Pancreas (tissue), 10 donors: ENCODE results near the gene ADGRA1. TPM values are rescaled to one million over a fixed set of nuclear protein-coding genes. Genes with fewer than 3 reads are reported as not detected.

Experiments used
- ATAC-seq, 4 donors: fragments of 200-7000 bp; cut with Tn5 transposase; one replicate each; pipeline versions ENCODE4 v1.8.0 to v1.9.1; 2020; ENCODE audit warnings: mild to moderate bottlenecking in 4 of 4, moderate library complexity in 4 of 4
- DNase-seq, 6 donors: peaks; one replicate each; pipeline ENCODE4 v3.0.0-alpha.2; 2020
- FAIRE-seq: peaks from 2 replicates; lab custom pipeline; 2012; peaks lifted over from hg19 to GRCh38; lab: Jason Lieb, UNC
- H3K27ac ChIP-seq, 4 donors: fragments of 200-600 bp; sonication (generic); 1 replicate in 3 of 4; 2 replicates in 1 of 4; pipeline versions ENCODE4 v1.5.0 to v1.8.0; 2020
- H3K27me3 ChIP-seq, 4 donors: fragments of 200-600 bp; one replicate each; pipeline ENCODE4 v1.8.0; 2021
- H3K36me3 ChIP-seq, 3 donors: fragments of 200-600 bp; sonication (generic) in 1 of 3; one replicate each; pipeline versions ENCODE4 v1.5.0 to v1.8.0; 2020 to 2021
- H3K4me1 ChIP-seq, 3 donors: fragments of 200-600 bp; one replicate each; pipeline ENCODE4 v1.8.0; 2021
- H3K4me3 ChIP-seq, 4 donors: fragments of 200-600 bp; sonication (generic) in 2 of 4; one replicate each; pipeline versions ENCODE4 v1.5.0 to v1.8.0; 2020 to 2021
- H3K9me3 ChIP-seq, 4 donors: fragments of 200-600 bp; one replicate each; pipeline ENCODE4 v1.8.0; 2021
- WGBS, 2 donors: extraction: QIAGEN DNeasy Blood & Tissue Kit; methylation state at CpG; one replicate each; pipeline ENCODE4 v1.1.7; 2013; 5-methylcytosine and 5-hydroxymethylcytosine counted together
- intact Hi-C, 3 donors: fragments of 100-400 bp; cut with DNase I; formaldehyde crosslinking; loops; one replicate each; pipeline versions ENCODE4 v1.11.1 to v1.14.2; 2022
- polyA plus RNA-seq, 2 donors: library from polyadenylated mRNA; stranded (reverse); fragments of 200-250 nt; gene quantifications; one replicate each; pipeline ENCODE4 v1.2.3, GENCODE V29; 2013
- total RNA-seq, 6 donors: library from RNA; stranded (reverse); fragmentation: NEBNext Ultra II Directional in 4 of 6; extraction: Animal tissue kit (Norgen Biotek cat#: 25700) in 4 of 6; gene quantifications; one replicate each; pipeline versions ENCODE4 v1.2.1 to v1.2.4, GENCODE V29; 2021 to 2023
- TF ChIP-seq, protein P1 (sequence below), 4 donors: fragments of 200-600 bp; sonication (generic) in 3 of 4; IDR thresholded peaks; one replicate each; pipeline versions ENCODE4 v1.5.0 to v1.8.0; 2021; ENCODE audit warnings: antibody characterized with exemption in 4 of 4
- donor health status: healthy with polysubstance abuse.
- donor health status: DM: no; HTN: no; CAD: no; lungs with moderate emphysema.
- donor health status: DM: no; HTN: no; CAD: no.
- donor health status: control.
- donor health status: control.
- donor health status: Bipolar disorder and iron deficiency.
- donor health status: DM: yes; HTN: yes; CAD: no.
- donor health status: DM: no; HTN: no; CAD: no.
- donor health status: DM: no; HTN: no; CAD: no.
- donor health status: DM: yes; HTN: yes; CAD: no.

ADGRA1 gene
- total and polyA plus RNA-seq, 8 donors: 0.03 to 0.85 (median 0.12) TPM; not detected in 1

DNA sequence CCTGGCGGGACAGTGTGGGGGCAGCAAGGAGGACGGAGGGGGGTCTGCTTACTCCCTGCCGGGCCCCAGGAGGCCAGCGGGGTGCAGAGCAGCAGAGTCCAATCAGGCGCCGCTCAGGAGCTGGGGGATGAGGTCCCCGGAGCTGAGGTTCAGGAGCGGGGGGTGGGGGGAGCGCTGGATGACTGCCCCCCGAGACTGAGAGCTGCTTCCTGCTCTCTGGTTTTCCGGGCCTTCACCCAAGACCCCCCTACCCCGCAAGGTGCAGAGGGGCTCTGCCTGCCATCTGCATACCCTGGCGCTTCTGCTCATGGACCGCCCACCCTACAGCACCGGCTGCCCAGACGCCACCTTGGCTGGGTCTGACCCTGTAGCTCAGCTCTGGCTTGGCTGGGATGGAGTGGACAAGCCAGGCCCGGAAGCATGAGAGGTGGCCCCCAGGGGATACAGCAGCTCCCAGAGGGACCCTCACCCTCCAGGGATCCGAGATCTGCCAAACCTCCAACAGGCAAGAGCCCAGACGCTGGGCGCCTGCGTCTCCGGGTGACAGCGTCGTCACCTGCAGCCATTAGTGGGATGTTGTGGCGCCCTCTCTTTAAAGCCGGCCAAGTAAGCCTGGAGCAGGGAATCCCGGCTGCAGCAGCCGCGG, 73.2 kb downstream of the ADGRA1 start:
- DNase-seq (no peak), ATAC-seq (no peak), FAIRE-seq (no peak)
- Histone ChIP-seq H3K27ac (no peak overlapping the region), H3K27me3 (peaks cover 0 to 4% (median 0%) of the 10 kb centered on the region in 4 donors), H3K4me3 (peak overlapping the region in 2 of 4 donors; percentile 31 to 49), H3K4me1 (peaks cover 0 to 8% (median 3%) of the 10 kb centered on the region in 3 donors), H3K36me3 (no peaks in the 10 kb centered on the region), H3K9me3 (no peaks in the 10 kb centered on the region)
- TF ChIP-seq, protein P1, sequence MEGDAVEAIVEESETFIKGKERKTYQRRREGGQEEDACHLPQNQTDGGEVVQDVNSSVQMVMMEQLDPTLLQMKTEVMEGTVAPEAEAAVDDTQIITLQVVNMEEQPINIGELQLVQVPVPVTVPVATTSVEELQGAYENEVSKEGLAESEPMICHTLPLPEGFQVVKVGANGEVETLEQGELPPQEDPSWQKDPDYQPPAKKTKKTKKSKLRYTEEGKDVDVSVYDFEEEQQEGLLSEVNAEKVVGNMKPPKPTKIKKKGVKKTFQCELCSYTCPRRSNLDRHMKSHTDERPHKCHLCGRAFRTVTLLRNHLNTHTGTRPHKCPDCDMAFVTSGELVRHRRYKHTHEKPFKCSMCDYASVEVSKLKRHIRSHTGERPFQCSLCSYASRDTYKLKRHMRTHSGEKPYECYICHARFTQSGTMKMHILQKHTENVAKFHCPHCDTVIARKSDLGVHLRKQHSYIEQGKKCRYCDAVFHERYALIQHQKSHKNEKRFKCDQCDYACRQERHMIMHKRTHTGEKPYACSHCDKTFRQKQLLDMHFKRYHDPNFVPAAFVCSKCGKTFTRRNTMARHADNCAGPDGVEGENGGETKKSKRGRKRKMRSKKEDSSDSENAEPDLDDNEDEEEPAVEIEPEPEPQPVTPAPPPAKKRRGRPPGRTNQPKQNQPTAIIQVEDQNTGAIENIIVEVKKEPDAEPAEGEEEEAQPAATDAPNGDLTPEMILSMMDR (IDR thresholded peaks at IDR 0.05): no peak
- 4 to 5% methylated on average over 25 to 29 of the region's 29 CpGs for WGBS, 2 donors
- intact Hi-C loops: no loop called here

DNA sequence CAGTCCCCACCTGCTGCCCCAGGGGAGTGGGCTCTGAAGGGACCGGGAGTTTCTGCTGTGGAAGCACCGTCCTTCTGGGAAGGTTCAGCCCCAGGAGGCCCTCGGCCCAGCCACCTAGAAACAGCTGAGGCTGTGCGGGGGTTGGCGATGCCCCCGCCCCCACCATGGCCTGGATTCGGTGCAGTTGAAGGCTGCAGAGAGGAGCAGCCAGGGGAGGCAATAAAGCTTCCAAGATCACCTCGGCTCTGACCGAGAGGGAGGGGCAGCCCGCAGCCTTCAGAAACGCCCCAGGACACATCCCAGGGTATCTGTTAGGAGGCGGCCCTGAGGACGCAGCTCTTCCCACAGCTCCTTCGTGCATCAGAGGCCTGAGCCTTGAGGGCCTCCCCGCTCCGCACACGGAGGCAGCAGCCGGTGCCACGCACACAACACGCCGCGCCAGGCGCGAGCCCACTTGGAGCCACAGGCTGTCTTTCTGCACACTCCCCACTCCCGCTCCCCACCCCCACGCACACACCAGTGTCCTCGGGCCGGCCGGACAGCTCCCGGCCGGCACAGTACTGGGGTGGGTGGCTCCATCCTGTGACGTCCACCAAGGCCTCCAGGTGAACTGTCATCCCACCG, 73.9 kb downstream of the ADGRA1 start:
- TF ChIP-seq, protein P1 (IDR thresholded peaks at IDR 0.05): no peak
- DNase-seq (no peak), ATAC-seq (no peak), FAIRE-seq (no peak)
- Histone ChIP-seq H3K9me3 (no peaks in the 10 kb centered on the region), H3K27me3 (peaks cover 0 to 4% (median 0%) of the 10 kb centered on the region in 4 donors), H3K36me3 (no peaks in the 10 kb centered on the region), H3K4me1 (peaks cover 0 to 8% (median 3%) of the 10 kb centered on the region in 3 donors), H3K4me3 (no peak overlapping the region), H3K27ac (no peak overlapping the region)
- intact Hi-C loops: no loop called here
- 31 to 38% methylated on average over 31 to 33 of the region's 33 CpGs for WGBS, 2 donors

GRCh38 chr10:133162178-133162909, 74.6 kb downstream of the ADGRA1 start:
- H3K27ac ChIP-seq: no peak overlapping the region
- H3K9me3 ChIP-seq: no peaks in the 10 kb centered on the region
- TF ChIP-seq, protein P1 (IDR thresholded peaks at IDR 0.05): no peak
- FAIRE-seq (no peak), ATAC-seq (no peak), DNase-seq (no peak)
- intact Hi-C loops: no loop called here
- peaks cover 0 to 4% (median 0%) of the 10 kb centered on the region in 4 donors for H3K27me3 ChIP-seq
- no peak overlapping the region for H3K4me3 ChIP-seq
- no peaks in the 10 kb centered on the region for H3K36me3 ChIP-seq
- peaks cover 0 to 8% (median 3%) of the 10 kb centered on the region in 3 donors for H3K4me1 ChIP-seq
- 65 to 76% methylated on average over 22 of the region's 22 CpGs for WGBS, 2 donors

DNA sequence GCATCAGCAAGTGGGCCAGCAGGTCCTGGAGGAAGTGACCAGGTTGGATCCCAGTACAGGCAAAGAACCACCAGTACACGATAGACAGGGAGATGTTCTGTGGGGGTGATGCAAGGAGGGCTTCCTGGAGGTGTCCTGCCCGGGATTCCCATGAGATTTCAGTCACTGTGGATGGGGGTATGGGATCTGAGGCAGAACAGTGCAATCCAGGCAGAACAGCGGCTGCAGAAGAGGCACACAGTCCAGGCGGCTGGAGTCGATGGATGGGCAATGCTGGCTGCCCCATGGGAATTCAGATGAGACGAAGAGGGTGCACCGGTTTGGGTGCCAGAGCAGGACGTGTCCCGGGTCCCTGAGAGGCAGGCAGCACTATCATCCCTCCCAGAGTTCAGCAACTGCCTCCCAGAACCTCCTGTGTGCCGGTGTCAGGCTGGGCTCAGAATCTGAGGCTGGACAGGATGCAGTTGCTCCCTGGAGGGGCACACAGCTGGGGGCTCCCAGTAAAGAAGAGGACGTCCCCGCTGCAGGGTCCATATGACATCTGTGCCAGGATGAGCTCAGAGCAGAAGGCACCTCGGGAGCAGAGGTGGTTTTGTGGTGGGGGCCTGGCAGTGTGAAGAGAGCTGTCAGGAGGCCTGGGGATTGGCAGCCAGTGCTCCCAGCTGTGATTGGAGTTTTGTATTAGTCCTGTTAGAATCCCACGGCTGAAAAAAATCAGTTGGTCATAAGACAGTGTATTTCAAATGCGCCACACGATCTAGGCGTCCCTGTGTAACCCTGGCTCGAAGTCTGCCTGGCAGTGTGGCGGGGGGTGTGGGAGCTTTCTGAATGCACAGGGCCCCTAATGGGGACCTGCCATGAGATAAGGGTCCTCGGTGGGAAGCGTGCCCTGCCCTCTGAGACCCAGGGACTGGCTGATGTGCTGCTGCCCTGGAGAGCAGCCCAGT, 75.5 kb downstream of the ADGRA1 start:
- DNase-seq: no peak

More for the DNA sequence above, 75.5 kb downstream of the ADGRA1 start:
- Histone ChIP-seq H3K4me3 (no peak overlapping the region), H3K27me3 (peaks cover 0 to 4% (median 0%) of the 10 kb centered on the region in 4 donors), H3K36me3 (no peaks in the 10 kb centered on the region), H3K27ac (no peak overlapping the region), H3K4me1 (peaks cover 0 to 8% (median 3%) of the 10 kb centered on the region in 3 donors), H3K9me3 (no peaks in the 10 kb centered on the region)
- intact Hi-C loops: no loop called here
- WGBS, 2 donors: 63 to 66% methylated on average over 21 of the region's 21 CpGs
- FAIRE-seq (no peak), ATAC-seq (no peak)
- TF ChIP-seq, protein P1 (IDR thresholded peaks at IDR 0.05): no peak
